Astrocyte of the cerebellum (primary cell): Measurements from ENCODE around the gene CDK5RAP1.

Source experiments
- DNase-seq: peaks from one replicate; pipeline ENCODE4 v3.0.0-alpha.2; 2011; ENCODE audit warnings: low read depth
- H3K4me3 ChIP-seq: 2 replicates; pipeline ENCODE4 v1.5.1; 2011; ENCODE audit warnings: mild to moderate bottlenecking, low read depth, low read length, moderate library complexity
- CTCF ChIP-seq: IDR thresholded peaks from 2 replicates; pipeline ENCODE4 v1.5.1; 2012; ENCODE audit warnings: low read length, low read depth, moderate library complexity, mild to moderate bottlenecking; ENCODE audit errors: missing control alignments
- in situ Hi-C: cut with HindIII; loops from 2 replicates; pipeline ENCODE4 v1.10.0; 2017; ENCODE audit warnings: low sequenced_read_pairs

Gene CDK5RAP1

DNA sequence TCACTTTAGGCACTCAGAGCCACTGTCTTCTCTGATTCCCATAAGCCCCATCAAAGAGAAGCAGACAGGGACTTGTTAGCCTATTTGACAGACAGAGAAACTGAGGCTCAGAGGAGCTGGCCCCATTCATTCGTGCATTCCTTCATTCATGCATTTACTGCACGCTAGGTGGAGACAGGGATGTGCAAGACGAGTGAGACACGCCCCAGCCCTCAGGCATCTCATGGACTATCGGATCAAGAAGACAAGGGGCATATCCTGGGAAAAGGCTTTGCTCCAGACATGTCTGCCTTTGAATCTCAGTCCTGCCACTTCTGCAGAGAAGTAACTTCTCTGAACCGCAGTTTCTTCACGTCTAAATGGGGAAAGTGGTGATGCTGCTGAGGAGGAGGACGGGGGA is 64.2 kb downstream of the CDK5RAP1 start:
- TF ChIP-seq CTCF: no peak
- H3K4me3 ChIP-seq: no peak overlapping the region
- in situ Hi-C loops: no loop called here
- DNase-seq: no peak

GRCh38 chr20:33336375-33336774 is 64.9 kb downstream of the CDK5RAP1 start:
- TF ChIP-seq CTCF: no peak
- in situ Hi-C loops: no loop called here
- no peak for DNase-seq
- H3K4me3 ChIP-seq: no peak overlapping the region

- no peak for TF ChIP-seq CTCF
- in situ Hi-C loops: no loop called here
- no peak overlapping the region for H3K4me3 ChIP-seq
- DNase-seq: no peak
Measured at GRCh38 chr20:33334111-33334510, 67.2 kb downstream of the CDK5RAP1 start.

GRCh38 chr20:33333616-33334015 is 67.7 kb downstream of the CDK5RAP1 start:
- no peak for DNase-seq
- no peak overlapping the region for H3K4me3 ChIP-seq
- TF ChIP-seq CTCF: no peak
- in situ Hi-C loops: no loop called here

GRCh38 chr20:33332905-33333456 is 68.3 kb downstream of the CDK5RAP1 start:
- DNase-seq: no peak
- in situ Hi-C loops: no loop called here
- no peak overlapping the region for H3K4me3 ChIP-seq
- no peak for TF ChIP-seq CTCF

DNA sequence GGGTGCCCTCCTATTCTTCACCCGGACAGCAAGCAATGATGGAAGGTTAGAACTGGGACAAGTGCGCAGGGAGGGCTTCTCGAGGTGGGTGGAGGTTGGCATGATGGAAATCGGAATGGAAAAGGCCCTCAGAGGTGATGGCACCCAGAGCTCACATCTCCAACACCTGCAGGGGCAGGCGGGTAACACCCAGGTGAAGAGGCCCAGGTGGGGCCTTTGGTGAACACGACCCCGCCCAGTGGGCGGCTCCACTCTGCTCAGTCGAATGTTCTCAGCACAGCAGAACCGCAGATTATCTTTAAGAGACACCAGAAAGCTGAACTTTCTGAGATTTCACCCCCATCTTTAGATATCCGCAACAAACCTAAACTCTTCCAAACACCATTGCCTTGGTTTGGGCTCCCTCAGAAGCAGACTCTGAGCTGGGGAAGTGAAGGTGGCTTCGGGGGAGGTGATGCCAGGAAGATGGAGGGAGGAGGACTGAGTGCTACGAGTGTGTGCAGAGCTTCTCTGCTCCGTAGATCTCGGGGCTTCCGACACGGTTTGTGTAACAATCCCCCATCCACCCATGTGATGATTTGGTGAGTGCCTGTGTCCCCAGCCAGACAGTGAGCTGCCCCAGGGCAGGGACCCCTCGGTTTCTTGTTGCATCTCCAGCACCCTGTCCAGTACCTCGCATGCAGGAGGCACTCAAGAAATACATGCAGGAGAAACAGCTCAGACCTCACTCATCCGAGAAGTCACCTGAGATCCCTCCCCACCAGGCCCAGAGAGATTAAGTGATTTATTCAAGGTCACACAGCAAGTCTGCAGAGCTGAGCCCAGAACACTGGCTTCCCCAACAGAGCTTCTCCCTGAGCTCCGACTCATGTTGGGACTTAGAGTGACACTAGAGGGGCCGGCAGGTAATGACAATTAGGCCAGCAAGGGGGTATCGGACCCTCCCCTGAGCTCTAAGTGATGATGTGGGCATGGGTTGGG is 72.9 kb downstream of the CDK5RAP1 start:
- in situ Hi-C loops: no loop called here
- DNase-seq: no peak
- no peak overlapping the region for H3K4me3 ChIP-seq
- no peak for TF ChIP-seq CTCF
